ENCODE measurements around the gene RELB.

Gene RELB

DNA sequence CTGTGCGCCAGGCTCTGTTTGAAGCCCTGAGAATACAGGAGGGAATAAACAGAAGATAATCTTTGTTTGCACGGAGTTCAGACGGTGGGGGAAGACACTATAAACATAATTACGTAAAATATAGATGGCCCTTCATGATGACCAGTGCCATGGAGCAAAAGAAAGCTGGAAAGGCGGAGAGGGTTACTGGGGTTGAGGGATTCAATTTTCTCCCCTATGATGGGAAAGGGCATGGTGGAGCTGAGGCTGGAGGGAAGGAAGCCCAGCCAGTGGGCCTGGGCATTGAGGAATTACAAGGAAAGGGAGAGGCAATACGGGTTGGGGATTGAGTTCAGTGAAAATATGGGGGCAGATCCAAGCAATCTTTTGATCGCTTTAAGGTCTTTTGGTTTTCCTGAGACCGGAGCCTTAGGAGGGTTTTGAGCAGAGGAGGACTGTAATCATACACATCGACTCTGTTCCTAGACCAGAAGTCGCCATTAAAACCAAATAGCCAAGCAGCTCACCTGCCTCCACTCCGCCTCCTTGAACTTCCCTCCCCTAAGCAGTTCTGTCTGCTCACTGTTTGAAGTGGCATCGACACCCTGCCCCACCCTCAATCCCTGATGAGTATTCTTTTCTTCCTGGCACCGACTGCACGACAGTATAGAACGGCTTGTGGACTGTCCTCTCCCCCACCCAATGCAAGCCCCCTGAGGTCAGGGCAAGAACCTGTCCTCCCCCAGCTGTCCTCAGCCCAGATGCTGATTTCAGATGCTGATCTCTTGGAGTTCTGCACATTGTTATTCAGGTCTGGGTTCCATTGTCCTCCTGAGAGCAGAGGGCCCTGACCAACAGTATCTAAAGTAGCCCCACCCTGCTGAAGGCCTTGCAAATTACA, 75.8 kb downstream of the RELB start:
- DNase-seq (ENCODE audit: extremely low read depth, insufficient read length) = no peak
- Histone ChIP-seq H3K4me3 (replicated peaks; ENCODE audit: low read depth, low read length) (peak overlapping the region; percentile 97), H3K36me3 (ENCODE audit: control insufficient read depth, insufficient read depth, low read length) (peaks cover 6% of the 10 kb centered on the region), H3K27me3 (replicated peaks; ENCODE audit: control insufficient read depth, insufficient read depth, low read length) (no peaks in the 10 kb centered on the region)
- TF ChIP-seq CTCF (IDR thresholded peaks at IDR 0.05; ENCODE audit: insufficient read depth, low read length, poor library complexity, severe bottlenecking) = no peak

DNA sequence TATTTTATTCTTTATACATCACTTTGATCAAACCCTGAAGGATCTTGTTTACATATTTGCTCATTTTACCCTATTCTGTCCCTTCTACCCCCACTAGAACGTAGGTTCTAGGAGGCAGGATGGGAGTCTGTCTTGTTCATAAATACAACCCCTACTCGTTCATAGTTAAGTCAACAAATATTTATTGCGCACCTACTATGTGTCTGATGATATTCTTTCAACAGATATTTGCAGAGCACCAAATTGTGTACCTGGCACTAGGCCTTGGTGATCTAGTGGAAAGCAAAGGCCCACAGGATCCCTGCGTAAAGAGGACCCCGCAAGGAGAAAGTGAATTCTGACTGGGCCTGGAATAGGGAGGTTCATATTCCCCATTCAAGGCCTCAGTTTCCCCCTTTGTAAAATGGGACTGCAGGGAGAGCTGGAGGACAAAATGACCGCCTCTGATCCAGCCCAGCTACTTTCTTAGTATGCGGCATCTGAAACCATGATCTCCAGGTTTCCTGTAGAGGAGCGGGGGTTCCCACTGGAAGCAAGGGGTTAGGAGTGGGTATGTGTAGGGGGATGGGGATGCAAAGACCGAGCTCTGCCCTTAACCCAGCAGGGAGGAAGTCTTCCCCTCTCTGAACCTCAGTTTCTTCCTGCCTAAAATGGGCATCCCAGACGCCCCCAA, 77.3 kb downstream of the RELB start:
- Histone ChIP-seq H3K36me3 (ENCODE audit: control insufficient read depth, insufficient read depth, low read length) (peaks cover 3% of the 10 kb centered on the region), H3K4me3 (replicated peaks; ENCODE audit: low read depth, low read length) (peak overlapping the region; percentile 91), H3K27me3 (replicated peaks; ENCODE audit: control insufficient read depth, insufficient read depth, low read length) (no peaks in the 10 kb centered on the region)
- TF ChIP-seq CTCF (IDR thresholded peaks at IDR 0.05; ENCODE audit: insufficient read depth, low read length, poor library complexity, severe bottlenecking) = no peak
- no peak for DNase-seq (ENCODE audit: extremely low read depth, insufficient read length)

DNA sequence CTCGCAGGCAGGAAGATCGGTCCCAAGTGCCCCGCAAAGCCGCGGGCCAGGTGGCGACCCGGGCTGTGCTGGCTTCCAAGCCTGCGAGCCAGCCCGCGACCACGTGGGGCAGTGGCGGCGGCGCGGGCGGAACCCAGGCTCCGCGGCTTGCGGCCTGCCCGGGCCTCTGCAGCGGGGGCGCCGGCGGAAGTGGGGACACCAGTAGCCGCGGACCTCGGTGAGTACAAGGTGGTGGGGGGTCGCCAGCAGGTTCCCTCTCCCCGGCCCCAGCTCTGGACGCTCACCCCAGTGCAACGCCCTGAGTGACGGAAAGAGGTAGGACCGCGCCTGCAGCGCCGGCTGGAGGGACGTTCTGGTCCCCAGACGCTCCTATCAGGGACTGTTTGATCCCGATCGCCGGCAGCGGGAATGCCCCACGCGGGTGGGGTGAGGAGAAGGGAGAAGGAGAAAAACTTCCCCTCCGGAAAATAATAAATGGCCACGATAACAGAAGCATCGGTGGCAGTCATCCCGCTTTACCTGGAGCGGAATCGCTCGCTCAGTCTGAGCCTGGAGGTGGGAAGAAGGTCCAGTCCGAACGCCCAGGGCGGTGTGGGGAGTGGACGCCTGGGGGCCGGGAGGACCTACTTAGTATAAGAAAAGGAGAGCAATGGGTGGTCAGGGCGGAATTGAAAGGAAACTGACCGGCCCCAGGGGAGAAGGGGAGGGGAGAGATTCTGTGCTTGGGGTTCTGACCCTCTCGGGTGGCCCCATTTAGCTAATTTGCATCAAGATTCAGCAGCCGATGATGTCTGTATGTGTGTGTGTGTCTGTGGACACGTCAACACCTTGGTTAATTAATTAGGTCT, 78.0 kb downstream of the RELB start, which contains the start of gene GEMIN7:
Gene GEMIN7 (plus strand): TSS at position 198 of the 848 bp plus-strand sequence. CDS start 10,855 bp downstream, outside the sequence.
- no peak for TF ChIP-seq CTCF (IDR thresholded peaks at IDR 0.05; ENCODE audit: insufficient read depth, low read length, poor library complexity, severe bottlenecking)
- Histone ChIP-seq H3K27me3 (replicated peaks; ENCODE audit: control insufficient read depth, insufficient read depth, low read length) (no peaks in the 10 kb centered on the region), H3K36me3 (ENCODE audit: control insufficient read depth, insufficient read depth, low read length) (peaks cover 3% of the 10 kb centered on the region), H3K4me3 (replicated peaks; ENCODE audit: low read depth, low read length) (peak within 1 kb of the TSS; percentile 91)
- DNase-seq (ENCODE audit: extremely low read depth, insufficient read length) = peak; percentile 90

DNA sequence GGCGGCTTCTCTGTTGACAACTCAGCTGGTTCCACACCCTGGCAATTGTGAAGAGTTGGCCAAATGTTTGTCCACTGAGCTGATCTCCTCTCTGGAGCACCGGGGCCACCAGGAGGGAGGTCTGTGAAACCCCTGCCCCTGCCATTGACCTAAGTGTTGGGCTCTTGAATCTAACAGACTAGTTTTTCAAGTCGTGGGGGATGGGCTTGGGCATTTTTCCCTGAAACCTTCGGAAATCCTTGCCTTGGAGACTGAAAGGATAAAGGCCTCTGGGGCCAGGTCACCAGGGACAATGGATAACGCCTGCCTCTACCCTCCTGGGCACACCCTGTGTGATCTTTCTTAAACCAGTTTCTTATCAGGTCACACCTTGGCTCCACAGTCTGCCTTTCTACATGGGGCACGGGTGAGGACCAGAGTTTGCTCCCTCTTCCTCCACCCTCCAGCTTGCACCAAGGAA, 78.7 kb downstream of the RELB start:
- TF ChIP-seq CTCF (IDR thresholded peaks at IDR 0.05; ENCODE audit: insufficient read depth, low read length, poor library complexity, severe bottlenecking) = no peak
- Histone ChIP-seq H3K36me3 (ENCODE audit: control insufficient read depth, insufficient read depth, low read length) (peaks cover 3% of the 10 kb centered on the region), H3K4me3 (replicated peaks; ENCODE audit: low read depth, low read length) (peak overlapping the region; percentile 91), H3K27me3 (replicated peaks; ENCODE audit: control insufficient read depth, insufficient read depth, low read length) (no peaks in the 10 kb centered on the region)
- no peak for DNase-seq (ENCODE audit: extremely low read depth, insufficient read length)

- DNase-seq (ENCODE audit: extremely low read depth, insufficient read length) = no peak
- Histone ChIP-seq H3K36me3 (ENCODE audit: control insufficient read depth, insufficient read depth, low read length) (peaks cover 7% of the 10 kb centered on the region), H3K27me3 (replicated peaks; ENCODE audit: control insufficient read depth, insufficient read depth, low read length) (no peaks in the 10 kb centered on the region), H3K4me3 (replicated peaks; ENCODE audit: low read depth, low read length) (no peak overlapping the region)
- TF ChIP-seq CTCF (IDR thresholded peaks at IDR 0.05; ENCODE audit: insufficient read depth, low read length, poor library complexity, severe bottlenecking) = no peak
Measured at GRCh38 chr19:45082170-45082569, 80.9 kb downstream of the RELB start.
